HCT116 (cell line): ENCODE measurements around the gene TSC22D3. TPM values are rescaled to one million over a fixed set of nuclear protein-coding genes. Genes with fewer than 3 reads are reported as not detected.

Experiments
- ATAC-seq: fragments of 200-7000 bp; cut with Tn5 transposase; 2 replicates; pipeline ENCODE4 v1.9.1; 2020; ENCODE audit warnings: mild to moderate bottlenecking, moderate library complexity
- BruUV-seq: library from RNA; stranded (reverse); fragments of 400-500 nt; replicated peaks from 2 replicates; lab custom pipeline; 2021; lab: Mats Ljungman, UMichigan
- CTCF ChIA-PET: fragments of 300-600 bp; sonication (Branson Sonifier 250); formaldehyde crosslinking; loops from one replicate; lab custom pipeline; 2021; ENCODE audit warnings: antibody characterized with exemption; lab: Charles Lee
- POLR2A ChIA-PET: fragments of 300-600, 350-600 bp; sonication (Branson Sonifier 250); formaldehyde crosslinking; loops from one replicate; lab custom pipeline; 2021; ENCODE audit warnings: antibody characterized with exemption; lab: Charles Lee
- RAD21 ChIA-PET, 2 experiments: fragments of 300-600 bp; sonication (Branson Sonifier 250); formaldehyde crosslinking; loops; one replicate each; lab custom pipeline; 2023; ENCODE audit warnings: low total read pairs in 2 of 2; ENCODE audit not compliant: uncharacterized antibody in 2 of 2, unreplicated experiment in 2 of 2, low non-redundant PET in 1 of 2; lab: Charles Lee
- DNase-seq: peaks from one replicate; pipeline ENCODE4 v3.0.0-alpha.2; 2010; ENCODE audit warnings: low read depth, low spot score
- H2AFZ ChIP-seq: fragments of 200-600 bp; shearing (Covaris generic), sonication (generic); 2 replicates; pipeline ENCODE4 v1.6.1; 2017; ENCODE audit warnings: low read depth, mixed run types, mixed read lengths, antibody characterized with exemption, low read length; ENCODE audit not compliant: poor library complexity, severe bottlenecking
- H3K27ac ChIP-seq: 2 replicates; pipeline ENCODE4 v1.5.1; 2012; ENCODE audit warnings: low read depth, low read length
- H3K27me3 ChIP-seq: fragments of 200-600 bp; sonication (generic); 2 replicates; pipeline ENCODE4 v1.6.1; 2016; ENCODE audit warnings: mixed run types, low read length, mixed read lengths; ENCODE audit not compliant: insufficient read depth
- H3K36me3 ChIP-seq, 2 experiments: fragments of 200-500 bp in 1 of 2; fragments of 200-600 bp in 1 of 2; sonication (Bioruptor generic) in 1 of 2; sonication (generic) in 1 of 2; 2 replicates each; pipeline versions ENCODE4 v1.5.1 to v1.6.1; 2014 to 2016; ENCODE audit warnings: low read length in 2 of 2, inconsistent platforms in 1 of 2, mixed read lengths in 1 of 2, mixed run types in 1 of 2; ENCODE audit not compliant: insufficient read depth in 2 of 2, control insufficient read depth in 1 of 2
- H3K4me1 ChIP-seq, 2 experiments: fragments of 200-600 bp in 1 of 2; sonication (generic) in 1 of 2; 2 replicates each; pipeline versions ENCODE4 v1.5.1 to v1.6.1; 2012 to 2017; ENCODE audit warnings: low read length in 2 of 2, inconsistent platforms in 1 of 2, mild to moderate bottlenecking in 1 of 2, mixed read lengths in 1 of 2, mixed run types in 1 of 2, moderate library complexity in 1 of 2; ENCODE audit not compliant: insufficient read depth in 2 of 2, control insufficient read depth in 1 of 2
- H3K4me2 ChIP-seq: fragments of 200-600 bp; sonication (generic); 2 replicates; pipeline ENCODE4 v1.6.1; 2017; ENCODE audit warnings: mixed run types, low read length, mixed read lengths
- H3K4me3 ChIP-seq, 2 experiments: fragments of 200-600 bp in 1 of 2; sonication (generic) in 1 of 2; replicated peaks in 1 of 2; 2 replicates each; pipeline ENCODE4 v1.5.1; 2011 to 2016; ENCODE audit warnings: low read length in 2 of 2, control low read depth in 1 of 2, low read depth in 1 of 2, mild to moderate bottlenecking in 1 of 2, mixed read lengths in 1 of 2, mixed run types in 1 of 2
- H3K79me2 ChIP-seq: fragments of 200-600 bp; sonication (generic); 2 replicates; pipeline ENCODE4 v1.6.1; 2017; ENCODE audit warnings: mild to moderate bottlenecking, mixed run types, low read length, moderate library complexity, mixed read lengths; ENCODE audit not compliant: insufficient read depth
- H3K9ac ChIP-seq: fragments of 200-600 bp; sonication (generic); 2 replicates; pipeline ENCODE4 v1.6.1; 2016; ENCODE audit warnings: low read length, mixed read lengths
- H3K9me2 ChIP-seq: fragments of 200-600 bp; sonication (generic), shearing (Covaris generic); 2 replicates; pipeline ENCODE4 v1.6.1; 2017; ENCODE audit warnings: mixed run types, mild to moderate bottlenecking, moderate library complexity; ENCODE audit not compliant: insufficient read depth
- H3K9me3 ChIP-seq, 2 experiments: fragments of 200-500 bp in 1 of 2; fragments of 200-600 bp in 1 of 2; sonication (Bioruptor generic) in 1 of 2; sonication (generic) in 1 of 2; 2 replicates each; pipeline ENCODE4 v1.6.1; 2014 to 2017; ENCODE audit warnings: low read length in 2 of 2, mixed read lengths in 2 of 2, inconsistent platforms in 1 of 2, low read depth in 1 of 2, mild to moderate bottlenecking in 1 of 2, mixed run types in 1 of 2, moderate library complexity in 1 of 2; ENCODE audit not compliant: control insufficient read depth in 1 of 2, insufficient read depth in 1 of 2
- H4K20me1 ChIP-seq: fragments of 200-600 bp; sonication (generic), shearing (Covaris generic); 2 replicates; pipeline ENCODE4 v1.6.1; 2017; ENCODE audit warnings: mixed run types, mild to moderate bottlenecking, moderate library complexity; ENCODE audit not compliant: insufficient read depth
- CBX3 ChIP-seq: IDR thresholded peaks from 2 replicates; pipeline ENCODE4 v1.6.1; 2012; ENCODE audit warnings: low read depth
- POLR2AphosphoS5 ChIP-seq: IDR thresholded peaks from 2 replicates; pipeline ENCODE4 v1.6.1; 2011; ENCODE audit warnings: mild to moderate bottlenecking, low read depth, low read length, moderate library complexity
- SIN3A ChIP-seq: IDR thresholded peaks from 2 replicates; pipeline ENCODE4 v1.6.1; 2012; ENCODE audit warnings: low read depth
- SP1 ChIP-seq: IDR thresholded peaks from 2 replicates; pipeline ENCODE4 v1.6.1; 2012; ENCODE audit warnings: low read depth
- SRF ChIP-seq: IDR thresholded peaks from 2 replicates; pipeline ENCODE4 v1.6.1; 2012; ENCODE audit warnings: low read depth
- TCF7L2 ChIP-seq: IDR thresholded peaks from 2 replicates; pipeline ENCODE4 v1.7.0; 2011; ENCODE audit warnings: borderline replicate concordance, inconsistent platforms; ENCODE audit not compliant: insufficient read depth, insufficient read length; ENCODE audit errors: extremely low read depth
- intact Hi-C: fragments of 100-400 bp; cut with micrococcal nuclease; formaldehyde crosslinking; loops from 2 replicates; pipeline ENCODE4 v1.10.0; 2022
- total RNA-seq: library from RNA; stranded (reverse); gene quantifications from one replicate; pipeline ENCODE4 v1.2.1, GENCODE V29; 2021; ENCODE audit not compliant: unreplicated experiment
- TF ChIP-seq, protein P1 (sequence below): IDR thresholded peaks from 2 replicates; pipeline ENCODE4 v1.6.1; 2012
- TF ChIP-seq, protein P2 (sequence below): IDR thresholded peaks from 2 replicates; pipeline ENCODE4 v1.6.1; 2011; ENCODE audit warnings: mild to moderate bottlenecking, low read length, moderate library complexity; ENCODE audit not compliant: insufficient replicate concordance; ENCODE audit errors: extremely low read depth
- TF ChIP-seq, protein P3 (sequence below), 3 experiments: fragments of 200-600 bp in 1 of 3; sonication (generic) in 1 of 3; IDR thresholded peaks in 2 of 3; conservative IDR thresholded peaks in 1 of 3; 2 replicates each; pipeline ENCODE4 v1.5.1; 2012 to 2017; ENCODE audit warnings: low read depth in 2 of 3, low read length in 2 of 3, antibody characterized with exemption in 1 of 3, borderline replicate concordance in 1 of 3, control low read depth in 1 of 3, mild to moderate bottlenecking in 1 of 3, mixed read lengths in 1 of 3, mixed run types in 1 of 3, moderate library complexity in 1 of 3; ENCODE audit not compliant: insufficient read depth in 1 of 3
- TF ChIP-seq, protein P4 (sequence below): IDR thresholded peaks from 2 replicates; pipeline ENCODE4 v1.6.1; 2012

TSC22D3 gene
- total RNA-seq, 1 experiment from 2014 or later: 24.6 TPM

DNA sequence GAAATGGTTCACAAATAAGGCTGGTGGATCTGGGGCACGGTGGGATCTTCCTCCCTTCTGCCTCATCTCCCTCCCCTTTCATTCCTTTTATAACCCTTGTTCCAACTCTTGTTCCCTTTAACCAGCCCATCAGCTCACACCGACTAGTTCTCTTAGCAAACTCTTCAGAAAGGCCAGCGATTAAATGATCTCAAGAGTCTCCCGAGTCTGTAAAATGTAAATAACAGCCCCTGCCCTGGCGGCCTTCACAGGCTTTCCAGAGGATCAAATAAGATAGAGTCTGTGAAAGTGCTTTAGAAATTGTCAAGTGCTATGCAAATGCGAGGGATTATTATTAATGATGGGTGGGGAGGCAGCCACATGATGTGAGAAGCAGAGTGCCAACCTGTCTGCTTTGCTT is 27.1 kb downstream of the TSC22D3 start:
- no peak for DNase-seq
- BruUV-seq: no TSS peak
- ChIA-PET RAD21 (no interaction called here), CTCF (no interaction called here), POLR2A (no interaction called here)
- H3K27me3 ChIP-seq: no peaks in the 10 kb centered on the region
- intact Hi-C loops: no loop called here
- H3K4me3 ChIP-seq: no peak overlapping the region
- no peaks in the 10 kb centered on the region for H3K9me3 ChIP-seq
- H3K36me3 ChIP-seq: no peaks in the 10 kb centered on the region
- H2AFZ ChIP-seq: no peak overlapping the region
- no peak for ATAC-seq
- H3K4me1 ChIP-seq: peaks cover 11 to 13% of the 10 kb centered on the region in 2 experiments; a peak in 3 of 4 replicates
- H3K9ac ChIP-seq: no peak overlapping the region
- no peaks in the 10 kb centered on the region for H3K9me2 ChIP-seq
- H4K20me1 ChIP-seq: no peaks in the 10 kb centered on the region
- H3K79me2 ChIP-seq: no peaks in the 10 kb centered on the region
- H3K4me2 ChIP-seq: no peak overlapping the region
- no peak for TF ChIP-seq SRF
- TF ChIP-seq, protein P1, sequence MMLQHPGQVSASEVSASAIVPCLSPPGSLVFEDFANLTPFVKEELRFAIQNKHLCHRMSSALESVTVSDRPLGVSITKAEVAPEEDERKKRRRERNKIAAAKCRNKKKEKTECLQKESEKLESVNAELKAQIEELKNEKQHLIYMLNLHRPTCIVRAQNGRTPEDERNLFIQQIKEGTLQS: no peak
- TF ChIP-seq, protein P2, sequence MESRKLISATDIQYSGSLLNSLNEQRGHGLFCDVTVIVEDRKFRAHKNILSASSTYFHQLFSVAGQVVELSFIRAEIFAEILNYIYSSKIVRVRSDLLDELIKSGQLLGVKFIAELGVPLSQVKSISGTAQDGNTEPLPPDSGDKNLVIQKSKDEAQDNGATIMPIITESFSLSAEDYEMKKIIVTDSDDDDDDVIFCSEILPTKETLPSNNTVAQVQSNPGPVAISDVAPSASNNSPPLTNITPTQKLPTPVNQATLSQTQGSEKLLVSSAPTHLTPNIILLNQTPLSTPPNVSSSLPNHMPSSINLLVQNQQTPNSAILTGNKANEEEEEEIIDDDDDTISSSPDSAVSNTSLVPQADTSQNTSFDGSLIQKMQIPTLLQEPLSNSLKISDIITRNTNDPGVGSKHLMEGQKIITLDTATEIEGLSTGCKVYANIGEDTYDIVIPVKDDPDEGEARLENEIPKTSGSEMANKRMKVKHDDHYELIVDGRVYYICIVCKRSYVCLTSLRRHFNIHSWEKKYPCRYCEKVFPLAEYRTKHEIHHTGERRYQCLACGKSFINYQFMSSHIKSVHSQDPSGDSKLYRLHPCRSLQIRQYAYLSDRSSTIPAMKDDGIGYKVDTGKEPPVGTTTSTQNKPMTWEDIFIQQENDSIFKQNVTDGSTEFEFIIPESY: no peak
- TF ChIP-seq TCF7L2: no peak
- TF ChIP-seq SIN3A: no peak
- TF ChIP-seq, protein P3, sequence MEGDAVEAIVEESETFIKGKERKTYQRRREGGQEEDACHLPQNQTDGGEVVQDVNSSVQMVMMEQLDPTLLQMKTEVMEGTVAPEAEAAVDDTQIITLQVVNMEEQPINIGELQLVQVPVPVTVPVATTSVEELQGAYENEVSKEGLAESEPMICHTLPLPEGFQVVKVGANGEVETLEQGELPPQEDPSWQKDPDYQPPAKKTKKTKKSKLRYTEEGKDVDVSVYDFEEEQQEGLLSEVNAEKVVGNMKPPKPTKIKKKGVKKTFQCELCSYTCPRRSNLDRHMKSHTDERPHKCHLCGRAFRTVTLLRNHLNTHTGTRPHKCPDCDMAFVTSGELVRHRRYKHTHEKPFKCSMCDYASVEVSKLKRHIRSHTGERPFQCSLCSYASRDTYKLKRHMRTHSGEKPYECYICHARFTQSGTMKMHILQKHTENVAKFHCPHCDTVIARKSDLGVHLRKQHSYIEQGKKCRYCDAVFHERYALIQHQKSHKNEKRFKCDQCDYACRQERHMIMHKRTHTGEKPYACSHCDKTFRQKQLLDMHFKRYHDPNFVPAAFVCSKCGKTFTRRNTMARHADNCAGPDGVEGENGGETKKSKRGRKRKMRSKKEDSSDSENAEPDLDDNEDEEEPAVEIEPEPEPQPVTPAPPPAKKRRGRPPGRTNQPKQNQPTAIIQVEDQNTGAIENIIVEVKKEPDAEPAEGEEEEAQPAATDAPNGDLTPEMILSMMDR (IDR thresholded peaks at IDR 0.05 in 2 of 3, conservative IDR thresholded peaks at IDR 0.05 in 1 of 3; ENCODE audit: borderline replicate concordance in 1 of 3, insufficient read depth in 1 of 3, low read depth in 2 of 3, low read length in 2 of 3): no peak
- TF ChIP-seq CBX3: no peak
- no peak for TF ChIP-seq POLR2AphosphoS5
- TF ChIP-seq, protein P4, sequence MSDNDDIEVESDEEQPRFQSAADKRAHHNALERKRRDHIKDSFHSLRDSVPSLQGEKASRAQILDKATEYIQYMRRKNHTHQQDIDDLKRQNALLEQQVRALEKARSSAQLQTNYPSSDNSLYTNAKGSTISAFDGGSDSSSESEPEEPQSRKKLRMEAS: no peak
- no peak for TF ChIP-seq SP1
- no peak overlapping the region for H3K27ac ChIP-seq
